Measurements from ENCODE around the gene SPPL2A. TPM values are rescaled to one million over a fixed set of nuclear protein-coding genes. Genes with fewer than 3 reads are reported as not detected.
A peak's percentile ranks its signal among the peaks of the same experiment; 100 is the strongest.
"Not testable (repeated sequence)": the region's sequence is repeated elsewhere in the genome, so short reads cannot be mapped to it uniquely, and the experiment has no call there.

SPPL2A gene
- total RNA-seq, 1 donor from 2014 or later: 144 TPM

DNA sequence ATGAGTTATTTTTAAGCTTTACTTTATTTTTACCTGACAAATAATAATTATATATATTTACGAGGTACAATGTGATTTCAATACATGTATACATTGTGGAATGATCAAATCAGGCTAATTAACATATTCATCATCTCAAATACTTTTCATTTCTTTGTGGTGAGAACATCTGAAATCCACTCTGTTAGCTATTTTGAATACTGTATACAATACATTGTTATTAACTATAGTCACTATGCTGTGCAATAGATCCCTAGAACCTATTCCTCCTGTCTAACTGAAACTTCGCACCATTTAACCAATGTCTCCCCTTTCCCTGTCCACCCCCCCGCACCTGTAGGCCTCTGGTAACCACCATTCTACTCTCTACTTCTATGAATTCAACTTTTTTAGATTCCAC, 7.9 kb upstream of the SPPL2A start:
- no peak for DNase-seq (ENCODE audit: low spot score)

DNA sequence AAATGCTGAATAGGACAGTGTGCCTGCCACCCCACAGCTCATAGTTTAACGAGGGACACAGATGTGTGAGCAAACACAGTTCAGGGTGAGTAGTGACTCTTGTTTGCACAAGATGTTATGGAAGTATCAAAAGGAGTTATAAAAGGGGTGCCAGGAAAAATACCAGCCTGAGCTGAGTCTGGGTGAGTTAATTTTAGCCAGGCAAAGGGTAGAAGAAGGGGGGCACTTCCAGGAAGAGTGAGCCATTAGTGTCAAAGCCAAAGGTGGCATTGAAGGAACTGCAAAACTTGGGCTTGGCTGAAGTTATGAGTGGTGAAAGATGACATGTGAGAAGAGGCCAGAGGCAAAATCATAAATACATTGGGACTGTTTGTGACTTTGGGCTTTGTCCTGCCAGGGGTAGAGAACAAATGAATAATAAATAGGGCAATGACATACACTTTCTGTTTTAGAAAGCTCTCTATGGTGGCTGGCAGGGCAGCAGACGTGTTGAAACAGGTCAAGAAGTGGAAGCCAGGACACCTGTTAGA, 1.9 kb upstream of the SPPL2A start:
- peak; percentile 34 for DNase-seq (ENCODE audit: low spot score)

DNA sequence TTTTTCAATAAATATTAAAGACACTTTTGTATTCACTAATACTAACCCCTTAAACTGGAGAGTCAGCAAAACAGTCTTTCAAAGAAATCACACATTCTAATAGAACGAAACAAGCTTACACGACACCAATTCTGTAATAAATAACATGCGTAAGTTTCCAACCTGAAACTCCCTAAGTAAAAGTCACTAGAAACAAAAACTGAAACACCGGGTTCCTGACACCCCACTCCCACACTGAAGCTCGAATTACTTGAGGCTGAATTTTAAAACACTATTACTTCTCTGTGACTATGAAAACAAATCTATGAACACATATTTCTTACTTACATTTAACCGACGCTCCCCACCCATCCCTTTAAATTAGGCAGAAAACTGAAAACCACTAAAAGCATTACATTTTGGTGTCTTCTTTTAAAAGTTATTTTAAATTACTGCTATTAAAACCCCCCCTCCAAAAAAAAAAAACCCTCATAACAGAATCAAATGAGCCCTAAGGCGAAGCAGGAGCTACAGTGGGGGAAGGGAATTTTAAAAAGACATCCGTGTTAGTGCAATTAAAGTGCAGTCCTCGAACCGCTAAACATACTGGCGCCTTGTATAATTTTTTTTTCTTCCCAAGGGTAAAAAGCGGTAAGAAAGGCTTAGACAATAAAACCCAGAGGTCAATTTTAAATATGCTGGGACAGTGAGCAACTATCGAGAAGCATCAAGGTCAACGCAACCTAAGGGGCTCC, 878 bp downstream of the SPPL2A start:
- DNase-seq (ENCODE audit: low spot score): peak; percentile 15

DNA sequence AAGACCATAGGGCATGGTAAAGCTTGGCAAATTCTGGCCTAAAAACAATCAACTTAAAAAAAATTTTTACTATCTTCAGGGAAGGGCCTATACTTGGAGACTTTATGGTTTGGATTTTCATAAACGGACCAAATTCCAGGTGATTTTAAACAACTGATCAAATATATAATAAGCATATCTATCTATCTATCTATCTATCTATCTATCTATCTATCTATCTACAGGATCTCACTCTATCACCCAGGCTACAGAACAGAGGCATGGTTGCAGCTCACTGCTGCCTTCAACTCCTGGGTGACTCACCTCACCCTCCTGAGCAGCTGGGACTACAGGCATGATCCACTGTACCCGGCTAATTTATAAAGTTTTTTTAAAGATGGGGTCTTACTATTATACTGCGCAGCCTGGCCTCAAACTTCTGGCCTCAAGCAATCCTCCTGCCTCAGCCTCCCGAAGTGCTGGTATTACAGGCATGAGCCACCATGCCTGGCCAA, 6.7 kb downstream of the SPPL2A start:
- no peak for DNase-seq (ENCODE audit: low spot score)

DNA sequence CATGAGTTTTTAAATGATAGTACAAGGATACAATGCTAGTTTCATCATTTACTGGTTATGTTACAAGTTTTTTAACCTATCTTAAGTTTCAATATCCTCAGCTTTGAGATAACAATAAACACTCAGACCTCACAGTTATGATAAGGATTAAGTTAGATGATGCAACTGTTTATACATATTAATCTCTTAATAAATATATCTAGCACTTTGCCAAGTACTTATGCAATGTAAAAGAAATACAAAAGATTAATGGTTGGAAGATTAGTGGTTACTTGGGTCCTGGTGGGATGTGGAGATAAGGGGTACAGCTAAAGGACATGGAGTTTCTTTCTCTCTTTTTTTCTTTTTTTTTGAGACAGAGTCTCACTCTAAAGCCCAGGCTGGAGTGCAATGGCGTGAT, 12.0 kb downstream of the SPPL2A start:
- no peak for DNase-seq (ENCODE audit: low spot score)

DNA sequence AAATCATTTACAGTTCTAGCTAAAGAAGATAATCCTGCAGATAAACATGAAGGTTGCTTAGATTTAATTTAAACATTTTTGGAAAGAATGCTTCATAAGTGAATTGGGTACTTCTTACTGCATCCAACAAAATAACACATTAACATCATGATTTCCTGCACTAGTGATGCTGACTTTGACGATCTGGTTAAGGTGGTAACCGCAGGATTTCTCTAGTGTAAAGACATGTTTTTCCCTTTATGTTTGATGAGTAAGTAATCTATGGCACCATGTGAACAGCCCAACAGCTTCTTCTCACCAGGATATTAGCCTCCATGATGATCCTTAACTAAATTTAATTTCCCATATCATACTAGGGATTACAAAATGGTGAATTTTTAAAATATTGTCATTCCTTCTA, 14.1 kb downstream of the SPPL2A start:
- DNase-seq (ENCODE audit: low spot score): no peak

DNA sequence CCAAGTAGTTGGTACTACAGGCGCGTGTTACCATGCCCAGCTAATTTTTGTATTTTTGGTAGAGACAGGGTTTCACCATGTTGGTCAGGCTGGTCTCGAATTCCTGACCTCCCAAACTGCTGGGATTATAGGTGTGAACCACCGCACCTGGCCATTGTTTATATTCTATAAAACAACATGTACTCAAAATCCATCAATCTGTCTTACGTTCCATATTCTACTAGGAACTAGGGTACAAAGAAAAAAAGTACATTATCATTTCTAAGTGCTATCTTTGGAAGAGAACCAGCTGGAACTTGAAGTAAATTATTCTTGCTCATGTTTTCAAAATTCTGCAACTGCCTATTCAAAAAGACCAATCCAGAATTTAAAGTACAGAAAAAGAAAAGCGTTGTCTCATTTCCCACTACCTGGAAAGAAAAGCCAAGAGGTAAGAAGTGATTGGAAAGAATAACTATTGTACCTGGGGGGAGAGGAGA, 15.2 kb downstream of the SPPL2A start:
- DNase-seq (ENCODE audit: low spot score): no peak

DNA sequence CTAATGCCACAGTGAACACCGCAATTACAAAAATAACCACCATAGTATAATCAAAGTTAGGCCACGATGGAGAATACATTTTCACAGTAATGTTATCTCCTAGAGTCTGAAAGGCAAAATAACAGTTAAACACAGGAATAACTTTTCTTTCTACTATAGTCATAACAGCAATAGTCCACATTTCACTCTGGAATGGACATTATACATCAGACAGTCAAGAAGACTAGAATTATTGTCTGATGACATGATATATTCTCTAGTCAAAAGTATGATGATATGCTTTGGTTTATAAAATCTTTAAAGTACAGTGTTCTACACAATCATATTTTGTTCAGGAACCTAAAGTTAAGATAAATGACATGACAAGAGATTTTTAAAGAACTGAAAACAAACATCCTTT, 18.0 kb downstream of the SPPL2A start:
- no peak for DNase-seq (ENCODE audit: low spot score)

DNA sequence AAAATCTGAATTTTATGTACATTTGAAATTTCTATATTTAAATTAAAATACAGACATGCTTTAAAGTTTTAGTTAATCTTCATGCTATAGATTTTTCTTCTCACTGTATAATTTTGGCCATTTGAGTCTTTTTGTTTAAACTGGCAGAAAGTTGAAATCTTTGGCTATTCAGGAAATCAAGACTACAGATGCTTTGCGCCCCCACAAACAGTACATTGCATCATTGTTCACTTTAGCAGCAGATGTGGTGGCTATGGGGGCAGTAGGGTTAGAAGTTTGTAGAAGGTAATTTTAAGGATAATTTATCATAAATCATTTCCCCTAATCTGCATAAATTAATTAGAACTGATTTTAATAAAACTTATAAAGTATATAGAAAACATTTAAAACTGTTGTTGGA, 20.9 kb downstream of the SPPL2A start:
- DNase-seq (ENCODE audit: low spot score): no peak

DNA sequence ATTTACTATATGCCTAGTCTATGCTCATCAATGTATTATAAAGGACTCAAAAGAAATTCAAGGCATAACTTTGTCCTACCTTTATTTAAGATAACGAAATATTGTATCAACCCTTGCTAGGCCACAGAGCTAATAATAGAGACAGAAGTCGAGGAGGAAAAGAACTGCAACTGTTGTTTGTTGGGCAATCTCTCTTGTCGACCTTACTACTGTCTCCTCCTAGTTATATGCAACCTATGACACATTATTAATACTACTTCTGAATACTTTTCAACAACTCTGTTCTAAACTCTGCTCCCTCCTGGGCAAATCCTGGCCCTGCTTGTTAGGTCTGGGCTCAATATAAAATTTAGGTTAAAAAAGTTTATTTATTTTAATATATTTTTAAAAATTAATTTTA, 24.6 kb downstream of the SPPL2A start:
- DNase-seq (ENCODE audit: low spot score): no peak

DNA sequence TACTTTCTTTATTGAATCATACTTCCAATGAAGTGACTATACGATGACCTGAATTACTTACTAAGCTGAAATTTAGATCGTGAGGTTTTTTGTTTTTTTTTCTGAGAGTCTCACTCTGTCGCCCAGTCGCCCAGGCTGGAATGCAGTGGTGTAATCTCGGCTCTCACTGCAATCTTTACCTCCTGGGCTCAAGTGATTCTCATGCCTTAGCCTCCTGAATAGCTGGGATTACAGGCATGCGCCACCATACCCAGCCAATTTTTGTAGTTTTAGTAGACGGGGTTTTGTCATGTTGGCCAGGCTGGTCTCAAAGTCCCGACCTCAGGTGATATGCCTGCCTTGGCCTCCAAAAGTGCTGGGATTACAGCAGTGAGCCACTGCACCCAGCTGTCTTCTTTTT, 28.7 kb downstream of the SPPL2A start:
- no peak for DNase-seq (ENCODE audit: low spot score)

DNA sequence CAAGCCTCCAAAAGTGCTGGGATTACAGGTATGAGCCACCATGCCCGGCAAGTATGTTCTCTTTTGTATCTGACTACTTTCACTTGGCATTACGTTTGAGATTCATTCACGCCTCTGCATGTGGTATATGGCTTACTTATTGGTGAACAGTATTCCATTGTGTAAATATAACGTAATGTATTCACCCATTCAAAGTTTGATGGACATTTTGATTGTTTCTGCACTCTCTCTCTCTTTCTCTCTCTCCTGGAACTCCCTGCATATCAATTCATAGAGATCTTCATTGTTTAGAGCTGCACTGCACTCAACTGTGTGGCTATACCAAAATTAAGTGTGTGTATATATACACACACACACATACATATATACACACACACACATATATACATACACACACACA, 30.4 kb downstream of the SPPL2A start:
- no peak for DNase-seq (ENCODE audit: low spot score)

DNA sequence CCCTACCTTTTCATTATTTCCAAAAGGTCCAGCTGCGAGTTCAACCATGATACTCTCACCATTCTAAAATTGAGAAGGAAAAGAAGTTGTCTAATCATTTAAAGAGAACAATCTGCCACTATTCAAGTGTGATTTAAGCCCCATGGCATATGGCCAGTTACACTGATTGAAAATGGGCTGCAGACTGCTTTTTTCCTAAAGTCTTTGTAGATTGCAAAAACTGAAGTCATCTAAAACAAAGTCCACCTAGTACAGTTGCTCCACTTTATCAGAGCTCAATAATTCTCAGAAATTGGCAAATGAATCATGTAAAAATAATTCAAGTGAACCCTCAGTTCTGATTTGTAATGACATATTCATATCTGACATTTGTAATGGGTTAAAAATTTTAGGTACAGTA, 39.2 kb downstream of the SPPL2A start:
- DNase-seq (ENCODE audit: low spot score): no peak

DNA sequence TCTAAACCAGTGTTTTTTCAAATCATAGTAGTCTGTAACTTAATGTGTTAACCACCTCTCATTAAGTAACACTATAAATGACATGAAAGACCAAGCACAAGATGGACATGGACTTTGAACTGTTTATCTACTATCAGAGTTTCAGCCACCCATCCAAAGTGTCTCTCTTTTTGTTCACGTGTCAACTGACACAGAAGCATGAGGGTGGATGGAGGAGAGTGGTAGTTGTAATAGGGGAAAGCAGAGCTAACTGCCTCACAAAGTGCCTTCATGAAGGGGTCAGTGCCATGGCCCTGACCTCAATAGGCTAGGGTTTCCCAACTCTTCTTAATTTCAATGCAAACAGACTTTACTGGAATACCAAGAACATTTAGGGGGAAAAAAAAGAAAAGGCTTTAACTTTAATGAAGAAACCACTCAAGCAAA, 46.8 kb downstream of the SPPL2A start:
- no peak for DNase-seq (ENCODE audit: low spot score)

DNA sequence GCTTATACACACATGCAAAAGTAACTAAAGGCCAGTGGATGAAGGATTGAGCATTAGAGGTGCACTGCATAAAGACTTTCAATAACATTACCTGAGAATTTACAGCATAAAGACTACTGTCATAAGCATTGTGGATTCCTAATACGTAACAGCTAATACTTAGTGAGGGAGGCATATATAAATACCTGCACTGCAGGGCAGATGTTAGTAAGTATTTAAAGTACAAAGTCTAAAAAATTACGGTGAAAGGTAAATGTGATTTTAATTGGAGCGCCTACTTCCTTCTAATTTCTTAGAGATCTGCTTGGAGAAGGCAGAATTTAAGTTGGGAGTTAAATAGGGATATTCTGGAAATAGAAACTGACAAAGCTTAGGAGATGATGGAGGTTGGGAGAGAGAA, 53.5 kb downstream of the SPPL2A start:
- DNase-seq (ENCODE audit: low spot score): no peak

DNA sequence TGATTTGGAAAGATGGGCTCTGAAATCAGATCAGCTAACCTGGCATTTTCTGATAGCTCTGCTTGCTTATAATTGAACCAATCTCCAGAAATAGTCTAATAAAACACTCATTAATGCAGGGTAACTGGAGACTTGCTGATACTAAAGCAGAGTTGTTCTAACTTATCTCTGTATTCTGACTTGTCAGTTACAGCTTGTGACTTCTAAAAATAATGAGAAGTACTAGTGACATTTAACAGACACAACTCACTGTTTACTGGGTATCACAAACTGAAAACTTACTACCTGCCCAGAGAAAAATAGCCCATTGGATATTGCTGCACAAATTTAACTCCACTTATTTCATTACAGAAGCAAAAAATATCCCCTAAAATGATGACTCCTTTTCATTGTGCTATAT, 54.9 kb downstream of the SPPL2A start:
- no peak for DNase-seq (ENCODE audit: low spot score)

DNA sequence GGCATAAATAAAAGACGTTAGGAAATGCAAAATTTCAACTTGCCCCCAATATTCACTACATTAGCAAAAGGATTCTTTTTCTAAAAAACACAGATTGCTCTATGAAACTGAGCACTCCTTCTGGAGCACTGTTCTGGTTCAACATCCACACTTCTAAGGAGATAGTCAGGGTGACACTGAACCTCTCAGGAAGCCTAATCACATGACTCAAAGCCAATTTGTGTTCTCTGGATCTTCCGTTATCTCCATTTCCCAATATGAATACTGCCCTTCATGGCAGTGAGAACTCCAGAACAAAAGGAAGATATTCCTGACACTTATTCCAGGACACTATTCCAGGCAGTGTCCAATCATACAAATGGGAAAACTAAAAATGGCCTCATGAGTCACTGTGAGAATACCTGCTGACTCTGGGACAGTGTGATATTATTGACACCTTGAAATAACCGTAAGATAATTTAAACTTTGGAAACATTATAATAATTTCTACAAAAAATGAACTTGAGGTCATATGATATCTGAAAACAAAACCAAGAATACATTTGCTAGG, 57.6 kb downstream of the SPPL2A start:
- DNase-seq (ENCODE audit: low spot score): no peak

DNA sequence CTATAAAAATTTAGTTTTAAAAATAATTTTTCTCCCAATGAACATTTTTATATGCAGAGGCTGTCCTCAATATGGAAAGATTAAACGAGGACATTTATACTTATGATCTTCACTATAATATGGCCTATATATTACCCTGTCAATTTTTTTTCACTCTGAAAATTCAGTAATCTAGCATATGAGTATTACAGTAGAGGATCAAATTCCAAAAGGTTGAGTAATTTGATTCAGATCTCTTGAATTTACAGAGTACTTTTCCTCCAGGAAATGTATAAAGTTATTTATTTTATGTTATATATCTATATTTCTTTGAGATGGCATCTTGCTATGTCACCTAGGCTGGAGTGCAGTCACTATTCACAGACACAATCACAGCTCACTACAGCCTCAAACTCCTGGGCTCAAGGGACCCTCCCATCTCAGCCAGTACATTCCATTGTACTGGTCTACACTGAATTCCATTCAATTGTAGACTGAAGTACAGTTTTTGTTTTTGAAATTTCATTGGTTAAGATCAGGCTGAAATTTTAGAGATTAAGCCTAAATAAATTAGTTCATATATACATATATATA, 62.7 kb downstream of the SPPL2A start:
- no peak for DNase-seq (ENCODE audit: low spot score)

DNA sequence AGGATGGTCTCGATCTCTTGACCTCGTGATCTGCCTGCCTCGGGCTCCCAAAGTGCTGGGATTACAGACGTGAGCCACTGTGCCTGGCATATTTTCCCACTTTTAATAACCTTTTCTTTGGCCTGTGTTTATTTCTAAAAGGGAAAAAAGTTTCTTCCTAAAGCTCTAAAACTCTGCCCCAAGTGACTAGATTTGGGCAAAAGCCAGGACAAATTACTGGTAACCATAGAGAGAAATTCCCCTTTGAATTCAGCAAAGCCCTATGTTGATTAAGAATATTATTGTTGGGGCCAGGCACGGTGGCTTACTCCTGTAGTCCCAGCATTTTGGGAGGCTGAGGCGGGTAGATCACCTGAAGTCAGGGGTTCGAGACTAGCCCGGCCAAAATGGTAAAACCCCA, 67.4 kb downstream of the SPPL2A start:
- DNase-seq (ENCODE audit: low spot score): no peak

DNA sequence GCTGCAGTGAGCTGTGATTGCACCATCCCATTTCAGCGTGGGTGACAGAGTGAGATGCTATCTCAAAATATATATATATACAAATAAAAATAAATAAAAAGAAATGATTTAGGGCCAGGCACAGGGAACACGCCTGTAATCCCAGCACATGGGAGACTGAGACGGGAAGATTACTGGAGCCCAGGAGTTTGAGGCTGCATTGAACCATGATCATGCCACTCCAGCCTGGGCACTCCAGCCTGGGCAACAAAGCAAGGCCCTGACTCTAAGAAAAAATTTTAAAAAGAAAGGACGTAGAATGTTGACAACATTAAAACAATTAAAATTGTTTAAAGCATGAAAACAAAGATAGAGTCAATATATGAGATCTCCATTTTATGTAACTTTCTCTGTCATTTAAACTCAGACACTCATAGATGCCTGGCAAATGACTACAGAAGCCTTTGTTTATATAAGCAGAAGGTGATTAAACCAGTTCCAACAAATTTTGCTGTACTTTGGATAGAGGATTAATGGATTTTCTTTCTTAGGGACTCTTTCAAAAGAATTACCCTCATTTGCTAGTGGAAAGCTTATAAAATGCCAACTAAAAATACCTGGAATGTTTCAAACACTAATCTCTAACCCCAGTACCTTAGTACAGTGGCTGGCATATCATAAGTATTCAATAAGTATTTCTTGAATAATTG, 68.3 kb downstream of the SPPL2A start:
- DNase-seq (ENCODE audit: low spot score): no peak

DNA sequence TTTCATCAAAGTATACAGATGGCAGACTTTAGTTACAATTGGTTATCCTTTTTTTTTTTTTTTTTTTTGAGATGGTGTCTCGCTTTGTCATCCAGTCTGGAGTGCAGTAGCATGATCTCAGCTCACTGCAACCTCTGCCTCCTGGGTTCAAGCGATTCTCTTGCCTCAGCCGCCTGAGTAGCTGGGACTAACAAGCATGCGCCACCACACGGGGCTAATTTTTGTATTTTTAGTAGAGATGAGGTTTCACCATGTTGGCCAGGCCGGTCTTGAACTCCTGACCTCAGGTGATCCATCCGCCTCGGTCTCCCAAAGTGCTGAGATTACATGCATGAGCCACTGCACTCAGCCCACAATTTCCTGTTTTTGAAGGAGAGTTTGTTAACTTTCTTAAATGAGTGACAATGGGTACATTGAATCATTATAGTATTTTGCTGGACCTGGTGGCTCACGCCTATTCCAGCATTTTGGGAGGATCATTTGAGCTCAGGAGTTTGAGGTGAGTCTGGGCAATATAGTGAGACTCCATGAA, 70.8 kb downstream of the SPPL2A start:
- not testable (repeated sequence) for DNase-seq (ENCODE audit: low spot score)

DNA sequence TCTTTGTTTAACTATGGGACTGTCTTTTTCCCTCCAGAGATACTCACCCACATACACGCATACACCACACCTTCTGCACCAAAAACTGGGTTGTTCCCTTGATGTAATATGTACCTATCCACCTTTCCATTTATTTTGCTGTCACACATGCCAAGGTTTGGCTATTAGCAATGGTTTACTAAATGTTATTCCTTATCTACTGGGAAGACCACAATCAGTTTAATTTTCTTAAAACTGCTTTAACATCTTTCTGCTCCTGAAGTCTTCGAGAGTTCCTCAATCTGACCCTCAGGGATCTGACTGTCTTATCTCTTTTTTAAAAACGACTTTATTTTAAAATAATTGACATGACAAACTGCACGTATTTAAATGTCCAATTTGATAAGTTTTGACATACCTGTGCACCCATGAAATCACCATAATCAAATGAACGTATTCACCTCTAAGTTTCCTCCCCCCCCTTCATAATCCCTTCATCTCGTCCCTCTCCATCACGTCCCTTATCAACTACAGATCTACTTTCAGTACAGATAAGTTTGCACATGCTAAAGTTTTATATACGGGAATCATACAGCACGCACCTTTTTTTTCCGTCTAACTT, 78.1 kb downstream of the SPPL2A start:
- no peak for DNase-seq (ENCODE audit: low spot score)

Data from ureter (tissue), 1 donor.